Measurements from ENCODE around the gene CPED1.

CPED1 gene

GRCh38 chr7:121204537-121204936 is 216.0 kb downstream of the CPED1 start:
- Histone ChIP-seq H2AFZ (ENCODE audit: low read length) (no peak overlapping the region), H4K91ac (ENCODE audit: low read depth, low read length, poor library complexity) (no peak overlapping the region), H2BK120ac (ENCODE audit: low read depth, low read length) (no peak overlapping the region), H3K4me2 (ENCODE audit: insufficient read depth, low read length, poor library complexity, severe bottlenecking) (no peak overlapping the region), H3K27ac (replicated peaks; ENCODE audit: low read length) (no peak overlapping the region), H2BK5ac (ENCODE audit: low read length) (no peak overlapping the region), H4K8ac (ENCODE audit: low read depth, low read length) (no peak overlapping the region), H3K79me1 (ENCODE audit: low read depth, low read length) (no peaks in the 10 kb centered on the region), H3K36me3 (replicated peaks in 1 of 2; ENCODE audit: control insufficient read depth in 2 of 2, insufficient read depth in 2 of 2, low read length in 2 of 2) (no peaks in the 10 kb centered on the region), H3K4me3 (ENCODE audit: low read length in 2 of 2) (no peak overlapping the region), H3K9ac (ENCODE audit: low read depth, low read length, poor library complexity) (no peak overlapping the region), H3K4me1 (ENCODE audit: control insufficient read depth in 2 of 2, insufficient read depth in 1 of 2, low read depth in 1 of 2, low read length in 2 of 2) (no peaks in the 10 kb centered on the region), H3K23ac (ENCODE audit: low read depth, low read length, poor library complexity) (no peak overlapping the region), H3K27me3 (ENCODE audit: control insufficient read depth in 3 of 3, insufficient read depth in 3 of 3, low read depth in 1 of 3, low read length in 3 of 3) (no peaks in the 10 kb centered on the region), H3K4ac (ENCODE audit: low read length) (no peak overlapping the region), H2BK12ac (ENCODE audit: low read length) (no peak overlapping the region), H3K14ac (ENCODE audit: low read length) (no peak overlapping the region), H3K9me3 (replicated peaks in 1 of 2; ENCODE audit: control insufficient read depth in 2 of 2, insufficient read depth in 1 of 2, low read depth in 1 of 2, low read length in 2 of 2) (no peaks in the 10 kb centered on the region), H2AK5ac (ENCODE audit: low read depth, low read length) (no peak overlapping the region), H2BK15ac (ENCODE audit: low read length) (no peak overlapping the region), H3K18ac (ENCODE audit: low read length) (no peak overlapping the region)
- no CpG with 5 or more reads among the region's 1 CpG for WGBS, 2 donors (ENCODE audit: extremely low coverage in 2 of 2, insufficient read length in 2 of 2, insufficient replicate concordance in 1 of 2)
- DNase-seq (ENCODE audit: low spot score) = no peak

- no peak overlapping the region for H3K4me3 ChIP-seq (ENCODE audit: low read length in 2 of 2)
- H3K4ac ChIP-seq (ENCODE audit: low read length) = no peak overlapping the region
- H3K23ac ChIP-seq (ENCODE audit: low read depth, low read length, poor library complexity) = no peak overlapping the region
- no peaks in the 10 kb centered on the region for H3K27me3 ChIP-seq (ENCODE audit: control insufficient read depth in 3 of 3, insufficient read depth in 3 of 3, low read depth in 1 of 3, low read length in 3 of 3)
- H3K79me1 ChIP-seq (ENCODE audit: low read depth, low read length) = no peaks in the 10 kb centered on the region
- no peak overlapping the region for H3K4me2 ChIP-seq (ENCODE audit: insufficient read depth, low read length, poor library complexity, severe bottlenecking)
- no peak for DNase-seq (ENCODE audit: low spot score)
- H3K18ac ChIP-seq (ENCODE audit: low read length) = no peak overlapping the region
- H3K27ac ChIP-seq (replicated peaks; ENCODE audit: low read length) = no peak overlapping the region
- no peak overlapping the region for H4K91ac ChIP-seq (ENCODE audit: low read depth, low read length, poor library complexity)
- H2AK5ac ChIP-seq (ENCODE audit: low read depth, low read length) = no peak overlapping the region
- no peak overlapping the region for H2BK120ac ChIP-seq (ENCODE audit: low read depth, low read length)
- H2BK15ac ChIP-seq (ENCODE audit: low read length) = no peak overlapping the region
- no peak overlapping the region for H2BK12ac ChIP-seq (ENCODE audit: low read length)
- H3K4me1 ChIP-seq (ENCODE audit: control insufficient read depth in 2 of 2, insufficient read depth in 1 of 2, low read depth in 1 of 2, low read length in 2 of 2) = no peaks in the 10 kb centered on the region
- H4K8ac ChIP-seq (ENCODE audit: low read depth, low read length) = no peak overlapping the region
- no peak overlapping the region for H3K9ac ChIP-seq (ENCODE audit: low read depth, low read length, poor library complexity)
- H3K14ac ChIP-seq (ENCODE audit: low read length) = no peak overlapping the region
- no peaks in the 10 kb centered on the region for H3K9me3 ChIP-seq (replicated peaks in 1 of 2; ENCODE audit: control insufficient read depth in 2 of 2, insufficient read depth in 1 of 2, low read depth in 1 of 2, low read length in 2 of 2)
- no peaks in the 10 kb centered on the region for H3K36me3 ChIP-seq (replicated peaks in 1 of 2; ENCODE audit: control insufficient read depth in 2 of 2, insufficient read depth in 2 of 2, low read length in 2 of 2)
- H2AFZ ChIP-seq (ENCODE audit: low read length) = no peak overlapping the region
- no peak overlapping the region for H2BK5ac ChIP-seq (ENCODE audit: low read length)
Measured at GRCh38 chr7:121205777-121206176, 217.3 kb downstream of the CPED1 start.

GRCh38 chr7:121211253-121211652 is 222.7 kb downstream of the CPED1 start:
- no peak overlapping the region for H2BK12ac ChIP-seq (ENCODE audit: low read length)
- H3K27me3 ChIP-seq (ENCODE audit: control insufficient read depth in 3 of 3, insufficient read depth in 3 of 3, low read depth in 1 of 3, low read length in 3 of 3) = no peaks in the 10 kb centered on the region
- no peak overlapping the region for H2BK5ac ChIP-seq (ENCODE audit: low read length)
- H3K4me2 ChIP-seq (ENCODE audit: insufficient read depth, low read length, poor library complexity, severe bottlenecking) = no peak overlapping the region
- no peak overlapping the region for H4K8ac ChIP-seq (ENCODE audit: low read depth, low read length)
- no peaks in the 10 kb centered on the region for H3K79me1 ChIP-seq (ENCODE audit: low read depth, low read length)
- H2AK5ac ChIP-seq (ENCODE audit: low read depth, low read length) = no peak overlapping the region
- H3K14ac ChIP-seq (ENCODE audit: low read length) = no peak overlapping the region
- no peak overlapping the region for H2BK15ac ChIP-seq (ENCODE audit: low read length)
- no CpG with 5 or more reads among the region's 3 CpGs for WGBS, 2 donors (ENCODE audit: extremely low coverage in 2 of 2, insufficient read length in 2 of 2, insufficient replicate concordance in 1 of 2)
- no peak overlapping the region for H3K4me3 ChIP-seq (ENCODE audit: low read length in 2 of 2)
- no peak overlapping the region for H2AFZ ChIP-seq (ENCODE audit: low read length)
- H3K4me1 ChIP-seq (ENCODE audit: control insufficient read depth in 2 of 2, insufficient read depth in 1 of 2, low read depth in 1 of 2, low read length in 2 of 2) = no peaks in the 10 kb centered on the region
- no peak overlapping the region for H3K18ac ChIP-seq (ENCODE audit: low read length)
- H3K4ac ChIP-seq (ENCODE audit: low read length) = no peak overlapping the region
- no peak overlapping the region for H3K27ac ChIP-seq (replicated peaks; ENCODE audit: low read length)
- H2BK120ac ChIP-seq (ENCODE audit: low read depth, low read length) = no peak overlapping the region
- H3K9ac ChIP-seq (ENCODE audit: low read depth, low read length, poor library complexity) = no peak overlapping the region
- DNase-seq (ENCODE audit: low spot score) = no peak
- H4K91ac ChIP-seq (ENCODE audit: low read depth, low read length, poor library complexity) = no peak overlapping the region
- H3K9me3 ChIP-seq (replicated peaks in 1 of 2; ENCODE audit: control insufficient read depth in 2 of 2, insufficient read depth in 1 of 2, low read depth in 1 of 2, low read length in 2 of 2) = no peaks in the 10 kb centered on the region
- H3K23ac ChIP-seq (ENCODE audit: low read depth, low read length, poor library complexity) = no peak overlapping the region
- no peaks in the 10 kb centered on the region for H3K36me3 ChIP-seq (replicated peaks in 1 of 2; ENCODE audit: control insufficient read depth in 2 of 2, insufficient read depth in 2 of 2, low read length in 2 of 2)

- no peak overlapping the region for H2BK120ac ChIP-seq (ENCODE audit: low read depth, low read length)
- no peak overlapping the region for H4K8ac ChIP-seq (ENCODE audit: low read depth, low read length)
- no peaks in the 10 kb centered on the region for H3K4me1 ChIP-seq (ENCODE audit: control insufficient read depth in 2 of 2, insufficient read depth in 1 of 2, low read depth in 1 of 2, low read length in 2 of 2)
- WGBS, 2 donors (ENCODE audit: extremely low coverage in 2 of 2, insufficient read length in 2 of 2, insufficient replicate concordance in 1 of 2) = no CpG with 5 or more reads among the region's 2 CpGs
- H3K4ac ChIP-seq (ENCODE audit: low read length) = no peak overlapping the region
- no peaks in the 10 kb centered on the region for H3K36me3 ChIP-seq (replicated peaks in 1 of 2; ENCODE audit: control insufficient read depth in 2 of 2, insufficient read depth in 2 of 2, low read length in 2 of 2)
- DNase-seq (ENCODE audit: low spot score) = no peak
- no peak overlapping the region for H3K18ac ChIP-seq (ENCODE audit: low read length)
- no peak overlapping the region for H3K27ac ChIP-seq (replicated peaks; ENCODE audit: low read length)
- no peak overlapping the region for H4K91ac ChIP-seq (ENCODE audit: low read depth, low read length, poor library complexity)
- H3K23ac ChIP-seq (ENCODE audit: low read depth, low read length, poor library complexity) = no peak overlapping the region
- no peak overlapping the region for H2BK15ac ChIP-seq (ENCODE audit: low read length)
- H3K9ac ChIP-seq (ENCODE audit: low read depth, low read length, poor library complexity) = no peak overlapping the region
- no peak overlapping the region for H3K4me3 ChIP-seq (ENCODE audit: low read length in 2 of 2)
- no peaks in the 10 kb centered on the region for H3K9me3 ChIP-seq (replicated peaks in 1 of 2; ENCODE audit: control insufficient read depth in 2 of 2, insufficient read depth in 1 of 2, low read depth in 1 of 2, low read length in 2 of 2)
- no peak overlapping the region for H3K14ac ChIP-seq (ENCODE audit: low read length)
- no peak overlapping the region for H2BK12ac ChIP-seq (ENCODE audit: low read length)
- no peaks in the 10 kb centered on the region for H3K79me1 ChIP-seq (ENCODE audit: low read depth, low read length)
- H3K4me2 ChIP-seq (ENCODE audit: insufficient read depth, low read length, poor library complexity, severe bottlenecking) = no peak overlapping the region
- H2BK5ac ChIP-seq (ENCODE audit: low read length) = no peak overlapping the region
- H2AK5ac ChIP-seq (ENCODE audit: low read depth, low read length) = no peak overlapping the region
- H3K27me3 ChIP-seq (ENCODE audit: control insufficient read depth in 3 of 3, insufficient read depth in 3 of 3, low read depth in 1 of 3, low read length in 3 of 3) = no peaks in the 10 kb centered on the region
- H2AFZ ChIP-seq (ENCODE audit: low read length) = no peak overlapping the region
Measured at GRCh38 chr7:121212036-121212435, 223.5 kb downstream of the CPED1 start.
